Spleen (tissue), 7 donors: ENCODE measurements around the gene OMA1.

Experiments
- POLR2A ChIP-seq, 3 donors: fragments of 450-650 bp; IDR thresholded peaks; one replicate each; pipeline ENCODE4 v1.5.1; 2017; ENCODE audit warnings: antibody characterized with exemption in 3 of 3, mild to moderate bottlenecking in 1 of 3
- TF ChIP-seq, protein P1 (sequence below), 11 experiments: fragments of 200-600 bp in 7 of 11; fragments of 450-650 bp in 4 of 11; sonication (generic) in 4 of 11; IDR thresholded peaks in 8 of 11; conservative IDR thresholded peaks in 3 of 11; 1 replicate in 7 of 11; 2 replicates in 4 of 11; pipeline versions ENCODE4 v1.4.0 to v1.8.0; 2016 to 2021; ENCODE audit warnings: antibody characterized with exemption in 11 of 11, inconsistent platforms in 4 of 11, mild to moderate bottlenecking in 1 of 11
- donor health status: DM: no; HTN: no; CAD: no; lungs with moderate emphysema.
- donor health status: DM: no; HTN: no; CAD: no.
- donor health status: DM: no; HTN: no; CAD: no.

DNA sequence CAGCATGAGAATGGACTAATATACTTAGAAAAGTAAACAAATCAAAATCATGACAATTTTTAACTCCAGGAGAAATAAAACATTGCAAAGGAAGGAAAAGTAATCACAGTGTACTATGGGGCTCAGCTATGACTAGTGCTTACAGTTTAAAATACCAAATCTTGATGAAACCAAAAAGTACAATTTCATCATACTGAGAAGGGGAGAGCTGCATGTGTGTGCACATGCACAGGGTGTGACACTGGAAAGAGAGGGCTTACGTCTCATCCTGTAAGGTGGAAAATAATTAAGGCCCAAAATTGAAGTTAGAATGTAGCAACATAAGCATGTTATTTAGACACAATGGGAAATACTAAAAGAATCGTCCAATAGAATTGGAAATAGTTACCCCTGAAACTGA is 64.6 kb downstream of the OMA1 start:
- TF ChIP-seq, protein P1, sequence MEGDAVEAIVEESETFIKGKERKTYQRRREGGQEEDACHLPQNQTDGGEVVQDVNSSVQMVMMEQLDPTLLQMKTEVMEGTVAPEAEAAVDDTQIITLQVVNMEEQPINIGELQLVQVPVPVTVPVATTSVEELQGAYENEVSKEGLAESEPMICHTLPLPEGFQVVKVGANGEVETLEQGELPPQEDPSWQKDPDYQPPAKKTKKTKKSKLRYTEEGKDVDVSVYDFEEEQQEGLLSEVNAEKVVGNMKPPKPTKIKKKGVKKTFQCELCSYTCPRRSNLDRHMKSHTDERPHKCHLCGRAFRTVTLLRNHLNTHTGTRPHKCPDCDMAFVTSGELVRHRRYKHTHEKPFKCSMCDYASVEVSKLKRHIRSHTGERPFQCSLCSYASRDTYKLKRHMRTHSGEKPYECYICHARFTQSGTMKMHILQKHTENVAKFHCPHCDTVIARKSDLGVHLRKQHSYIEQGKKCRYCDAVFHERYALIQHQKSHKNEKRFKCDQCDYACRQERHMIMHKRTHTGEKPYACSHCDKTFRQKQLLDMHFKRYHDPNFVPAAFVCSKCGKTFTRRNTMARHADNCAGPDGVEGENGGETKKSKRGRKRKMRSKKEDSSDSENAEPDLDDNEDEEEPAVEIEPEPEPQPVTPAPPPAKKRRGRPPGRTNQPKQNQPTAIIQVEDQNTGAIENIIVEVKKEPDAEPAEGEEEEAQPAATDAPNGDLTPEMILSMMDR (IDR thresholded peaks at IDR 0.05 in 8 of 11, conservative IDR thresholded peaks at IDR 0.05 in 3 of 11) = no peak
- TF ChIP-seq POLR2A (IDR thresholded peaks at IDR 0.05) = no peak
